GM23248 (cell line): ENCODE data around the gene MEGF11. TPM values are rescaled to one million over a fixed set of nuclear protein-coding genes. Genes with fewer than 3 reads are reported as not detected.

ENCODE experiments used
- DNase-seq: peaks from one replicate; pipeline ENCODE4 v3.0.0-alpha.2; 2015
- H2AFZ ChIP-seq: fragments of 200-600 bp; sonication (generic); 2 replicates; pipeline ENCODE4 v1.6.1; 2016; ENCODE audit warnings: antibody characterized with exemption
- H3F3A ChIP-seq: fragments of 200-600 bp; sonication (generic); 2 replicates; pipeline ENCODE4 v1.6.1; 2016; ENCODE audit warnings: mild to moderate bottlenecking, antibody characterized with exemption, mixed run types; ENCODE audit not compliant: insufficient read depth
- H3K27ac ChIP-seq: fragments of 200-600 bp; sonication (generic); 2 replicates; pipeline ENCODE4 v1.5.1; 2016; ENCODE audit warnings: mild to moderate bottlenecking
- H3K27me3 ChIP-seq: fragments of 200-600 bp; sonication (generic); replicated peaks from 2 replicates; pipeline ENCODE4 v1.6.1; 2016; ENCODE audit warnings: mild to moderate bottlenecking; ENCODE audit not compliant: insufficient read depth
- H3K36me3 ChIP-seq: fragments of 200-600 bp; sonication (generic); 2 replicates; pipeline ENCODE4 v1.6.1; 2016; ENCODE audit warnings: low read depth, mild to moderate bottlenecking
- H3K4me1 ChIP-seq: fragments of 200-600 bp; sonication (generic); 2 replicates; pipeline ENCODE4 v1.6.1; 2016; ENCODE audit warnings: mild to moderate bottlenecking; ENCODE audit not compliant: insufficient read depth
- H3K4me2 ChIP-seq: fragments of 200-600 bp; sonication (generic); one replicate; pipeline ENCODE4 v1.6.1; 2016; ENCODE audit warnings: mild to moderate bottlenecking; ENCODE audit not compliant: unreplicated experiment
- H3K4me3 ChIP-seq: fragments of 200-600 bp; sonication (generic); 2 replicates; pipeline ENCODE4 v1.5.1; 2016; ENCODE audit warnings: mild to moderate bottlenecking
- H3K79me2 ChIP-seq: fragments of 200-600 bp; sonication (generic); 2 replicates; pipeline ENCODE4 v1.6.1; 2016; ENCODE audit warnings: mild to moderate bottlenecking; ENCODE audit not compliant: insufficient read depth
- H3K9ac ChIP-seq: fragments of 200-600 bp; sonication (generic); 2 replicates; pipeline ENCODE4 v1.6.1; 2016; ENCODE audit warnings: mild to moderate bottlenecking
- H3K9me2 ChIP-seq: fragments of 200-600 bp; sonication (generic); 2 replicates; pipeline ENCODE4 v1.6.1; 2016; ENCODE audit warnings: mixed run types, mild to moderate bottlenecking, moderate library complexity; ENCODE audit not compliant: insufficient read depth
- H3K9me3 ChIP-seq: fragments of 200-600 bp; sonication (generic); one replicate; pipeline ENCODE4 v1.6.1; 2017; ENCODE audit warnings: low read depth
- H4K20me1 ChIP-seq: fragments of 200-600 bp; sonication (generic); 2 replicates; pipeline ENCODE4 v1.6.0; 2016; ENCODE audit not compliant: insufficient read depth
- EZH2 ChIP-seq: fragments of 200-600 bp; sonication (generic); IDR thresholded peaks from 2 replicates; pipeline ENCODE4 v1.6.1; 2018; ENCODE audit warnings: antibody characterized with exemption, mild to moderate bottlenecking; ENCODE audit not compliant: insufficient read depth, poor library complexity, severe bottlenecking
- EZH2phosphoT487 ChIP-seq: fragments of 200-600 bp; sonication (generic); IDR thresholded peaks from 2 replicates; pipeline ENCODE4 v1.6.1; 2018; ENCODE audit warnings: antibody characterized with exemption, moderate library complexity, mild to moderate bottlenecking, low read depth; ENCODE audit not compliant: insufficient read depth
- WGBS, 2 experiments: methylation state at CpG; one replicate each; pipeline ENCODE4 v1.1.6; 2015 to 2017; ENCODE audit warnings: low lambda C conversion rate in 2 of 2, low coverage in 1 of 2; ENCODE audit errors: missing lambda C conversion rate in 2 of 2; 5-methylcytosine and 5-hydroxymethylcytosine counted together
- in situ Hi-C: fragments of 300-500 bp; cut with MboI; formaldehyde crosslinking; loops from 2 replicates; pipeline ENCODE4 v1.15.0; 2020
- polyA plus RNA-seq: library from polyadenylated mRNA; unstranded; fragments of >200 nt; fragmentation: Nextera tagmentation; extraction: Ambion mirVana; gene quantifications from 2 replicates; pipeline ENCODE4 v1.2.1, GENCODE V29; 2016
- total RNA-seq: library from RNA; depleted of rRNA; stranded (reverse); fragments of >200 nt; shearing (Covaris generic); gene quantifications from 2 replicates; pipeline ENCODE4 v1.2.3, GENCODE V29; 2014

MEGF11 gene
- total and polyA plus RNA-seq, 2 experiments from 2014 or later: 0.14 TPM; not detected in 1

GRCh38 chr15:66094331-66094730, 159.2 kb downstream of the MEGF11 start:
- H2AFZ ChIP-seq: no peak overlapping the region
- H3K9me3 ChIP-seq: no peaks in the 10 kb centered on the region
- H3F3A ChIP-seq: no peaks in the 10 kb centered on the region
- H3K36me3 ChIP-seq: no peaks in the 10 kb centered on the region
- H3K4me1 ChIP-seq: no peaks in the 10 kb centered on the region
- no peak for TF ChIP-seq EZH2phosphoT487
- no peak for TF ChIP-seq EZH2
- no peaks in the 10 kb centered on the region for H3K9me2 ChIP-seq
- H3K27ac ChIP-seq: no peak overlapping the region
- 60 to 68% methylated on average over 9 of the region's 9 CpGs for WGBS, 2 experiments
- DNase-seq: no peak
- no peak overlapping the region for H3K4me3 ChIP-seq
- no peak overlapping the region for H3K4me2 ChIP-seq
- in situ Hi-C loops: no loop called here
- H3K79me2 ChIP-seq: no peaks in the 10 kb centered on the region
- H4K20me1 ChIP-seq: no peaks in the 10 kb centered on the region
- no peak overlapping the region for H3K9ac ChIP-seq
- peaks cover 56% of the 10 kb centered on the region for H3K27me3 ChIP-seq

GRCh38 chr15:66092053-66093016, 161.2 kb downstream of the MEGF11 start:
- H3K4me1 ChIP-seq: no peaks in the 10 kb centered on the region
- no peak overlapping the region for H3K9ac ChIP-seq
- peaks cover 61% of the 10 kb centered on the region for H3K27me3 ChIP-seq
- 53 to 59% methylated on average over 7 of the region's 7 CpGs for WGBS, 2 experiments
- DNase-seq: no peak
- in situ Hi-C loops: no loop called here
- no peaks in the 10 kb centered on the region for H3K36me3 ChIP-seq
- no peaks in the 10 kb centered on the region for H4K20me1 ChIP-seq
- no peaks in the 10 kb centered on the region for H3K9me3 ChIP-seq
- no peak overlapping the region for H3K4me3 ChIP-seq
- H2AFZ ChIP-seq: no peak overlapping the region
- TF ChIP-seq EZH2 (no peak), EZH2phosphoT487 (no peak)
- no peak overlapping the region for H3K4me2 ChIP-seq
- H3K9me2 ChIP-seq: no peaks in the 10 kb centered on the region
- H3F3A ChIP-seq: no peaks in the 10 kb centered on the region
- H3K79me2 ChIP-seq: no peaks in the 10 kb centered on the region
- no peak overlapping the region for H3K27ac ChIP-seq

DNA sequence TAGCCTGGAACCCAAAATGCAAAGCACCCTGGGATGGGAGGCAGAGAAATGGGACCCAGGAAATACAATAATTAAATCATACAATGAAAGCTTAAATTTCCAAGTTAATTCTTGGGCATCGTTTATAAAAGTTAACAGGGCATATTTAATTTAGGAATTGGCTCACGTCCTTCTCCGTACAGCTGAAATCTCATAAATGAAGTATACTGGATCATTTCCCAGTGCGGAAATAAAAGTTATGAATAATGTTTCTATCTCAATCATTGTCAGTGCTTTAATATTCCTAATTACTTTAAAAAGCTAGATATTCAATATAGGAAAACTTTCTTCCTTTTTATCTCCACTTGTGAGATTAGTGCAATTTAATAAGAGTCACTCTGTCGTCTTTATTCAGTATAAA, 164.0 kb downstream of the MEGF11 start:
- no peak overlapping the region for H3K4me3 ChIP-seq
- no peaks in the 10 kb centered on the region for H3K4me1 ChIP-seq
- WGBS, 2 experiments: 51 to 60% methylated on average over 5 of the region's 5 CpGs
- H4K20me1 ChIP-seq: no peaks in the 10 kb centered on the region
- in situ Hi-C loops: no loop called here
- no peaks in the 10 kb centered on the region for H3K36me3 ChIP-seq
- H3K9me3 ChIP-seq: no peaks in the 10 kb centered on the region
- H3K79me2 ChIP-seq: no peaks in the 10 kb centered on the region
- no peak overlapping the region for H3K4me2 ChIP-seq
- H3K9me2 ChIP-seq: no peaks in the 10 kb centered on the region
- no peak for DNase-seq
- H3K9ac ChIP-seq: no peak overlapping the region
- no peaks in the 10 kb centered on the region for H3F3A ChIP-seq
- no peak overlapping the region for H2AFZ ChIP-seq
- peaks cover 57% of the 10 kb centered on the region for H3K27me3 ChIP-seq
- H3K27ac ChIP-seq: no peak overlapping the region
- no peak for TF ChIP-seq EZH2
- no peak for TF ChIP-seq EZH2phosphoT487

- H3F3A ChIP-seq: no peaks in the 10 kb centered on the region
- H3K9me3 ChIP-seq: no peaks in the 10 kb centered on the region
- H3K4me3 ChIP-seq: no peak overlapping the region
- DNase-seq: no peak
- H3K27me3 ChIP-seq: peaks cover 61% of the 10 kb centered on the region
- H3K79me2 ChIP-seq: no peaks in the 10 kb centered on the region
- in situ Hi-C loops: no loop called here
- H3K9ac ChIP-seq: no peak overlapping the region
- H2AFZ ChIP-seq: no peak overlapping the region
- H3K4me1 ChIP-seq: no peaks in the 10 kb centered on the region
- no peak overlapping the region for H3K27ac ChIP-seq
- H4K20me1 ChIP-seq: no peaks in the 10 kb centered on the region
- 39 to 42% methylated on average over 7 of the region's 7 CpGs for WGBS, 2 experiments
- H3K4me2 ChIP-seq: no peak overlapping the region
- H3K9me2 ChIP-seq: no peaks in the 10 kb centered on the region
- H3K36me3 ChIP-seq: no peaks in the 10 kb centered on the region
- TF ChIP-seq EZH2phosphoT487: no peak
- no peak for TF ChIP-seq EZH2
Observed at GRCh38 chr15:66089049-66089448, 164.5 kb downstream of the MEGF11 start.
